ENCODE data around the gene SLC9A8.

SLC9A8 gene

GRCh38 chr20:49907405-49908257 is 95.0 kb downstream of the SLC9A8 start:
- TF ChIP-seq CTCF (conservative IDR thresholded peaks at IDR 0.05; ENCODE audit: low read depth, low read length): no peak
- peaks cover 10% of the 10 kb centered on the region; the same call in 1 of the 2 replicates for H3K36me3 ChIP-seq (ENCODE audit: insufficient read depth)
- no peak overlapping the region for H3K9ac ChIP-seq

GRCh38 chr20:49908258-49908565 is 95.6 kb downstream of the SLC9A8 start:
- Histone ChIP-seq H3K27me3 (ENCODE audit: insufficient read depth, low read depth) (no peaks in the 10 kb centered on the region), H4K20me1 (ENCODE audit: insufficient read depth) (no peaks in the 10 kb centered on the region; the same call in 1 of the 2 replicates), H3K79me2 (ENCODE audit: insufficient read depth, low read depth) (peaks cover 33% of the 10 kb centered on the region), H2AFZ (ENCODE audit: low read depth) (no peak overlapping the region), H3K4me1 (ENCODE audit: low read depth, poor library complexity, severe bottlenecking) (peaks cover 2% of the 10 kb centered on the region), H3K27ac (no peak overlapping the region), H3K4me2 (no peak overlapping the region), H3K36me3 (ENCODE audit: insufficient read depth) (peaks cover 10% of the 10 kb centered on the region; the same call in 1 of the 2 replicates), H3K9ac (no peak overlapping the region), H3K4me3 (IDR thresholded peaks at IDR 0.05; ENCODE audit: insufficient read depth, low read depth, low read length) (no peak overlapping the region)
- no peak for TF ChIP-seq CTCF (conservative IDR thresholded peaks at IDR 0.05; ENCODE audit: low read depth, low read length)

More at GRCh38 chr20:49907405-49908257, 95.0 kb downstream of the SLC9A8 start:
- no peaks in the 10 kb centered on the region; the same call in 1 of the 2 replicates for H4K20me1 ChIP-seq (ENCODE audit: insufficient read depth)
- H3K4me3 ChIP-seq (IDR thresholded peaks at IDR 0.05; ENCODE audit: insufficient read depth, low read depth, low read length): no peak overlapping the region
- no peak overlapping the region for H2AFZ ChIP-seq (ENCODE audit: low read depth)
- H3K79me2 ChIP-seq (ENCODE audit: insufficient read depth, low read depth): peaks cover 27% of the 10 kb centered on the region
- no peak overlapping the region for H3K27ac ChIP-seq
- no peaks in the 10 kb centered on the region for H3K4me1 ChIP-seq (ENCODE audit: low read depth, poor library complexity, severe bottlenecking)
- H3K4me2 ChIP-seq: no peak overlapping the region
- no peaks in the 10 kb centered on the region for H3K27me3 ChIP-seq (ENCODE audit: insufficient read depth, low read depth)

GRCh38 chr20:49909499-49910339 is 97.1 kb downstream of the SLC9A8 start:
- Histone ChIP-seq H2AFZ (ENCODE audit: low read depth) (no peak overlapping the region), H3K4me3 (IDR thresholded peaks at IDR 0.05; ENCODE audit: insufficient read depth, low read depth, low read length) (no peak overlapping the region), H3K27me3 (ENCODE audit: insufficient read depth, low read depth) (no peaks in the 10 kb centered on the region), H3K36me3 (ENCODE audit: insufficient read depth) (peaks cover 10% of the 10 kb centered on the region; the same call in 1 of the 2 replicates), H3K4me1 (ENCODE audit: low read depth, poor library complexity, severe bottlenecking) (peaks cover 13% of the 10 kb centered on the region), H3K9ac (no peak overlapping the region), H4K20me1 (ENCODE audit: insufficient read depth) (no peaks in the 10 kb centered on the region; the same call in 1 of the 2 replicates), H3K27ac (no peak overlapping the region), H3K4me2 (no peak overlapping the region), H3K79me2 (ENCODE audit: insufficient read depth, low read depth) (peaks cover 48% of the 10 kb centered on the region)
- TF ChIP-seq CTCF (conservative IDR thresholded peaks at IDR 0.05; ENCODE audit: low read depth, low read length): peak; percentile 48

GRCh38 chr20:49910340-49910706 is 97.7 kb downstream of the SLC9A8 start:
- Histone ChIP-seq H3K4me3 (IDR thresholded peaks at IDR 0.05; ENCODE audit: insufficient read depth, low read depth, low read length) (no peak overlapping the region), H4K20me1 (ENCODE audit: insufficient read depth) (no peaks in the 10 kb centered on the region; the same call in 1 of the 2 replicates), H3K4me1 (ENCODE audit: low read depth, poor library complexity, severe bottlenecking) (peaks cover 13% of the 10 kb centered on the region), H2AFZ (ENCODE audit: low read depth) (no peak overlapping the region), H3K79me2 (ENCODE audit: insufficient read depth, low read depth) (peaks cover 54% of the 10 kb centered on the region), H3K9ac (no peak overlapping the region), H3K36me3 (ENCODE audit: insufficient read depth) (peaks cover 7% of the 10 kb centered on the region; the same call in 1 of the 2 replicates), H3K27ac (no peak overlapping the region), H3K27me3 (ENCODE audit: insufficient read depth, low read depth) (no peaks in the 10 kb centered on the region), H3K4me2 (no peak overlapping the region)
- no peak for TF ChIP-seq CTCF (conservative IDR thresholded peaks at IDR 0.05; ENCODE audit: low read depth, low read length)
